DND-41 (cell line): ENCODE measurements around the gene PRIMA1.

Experiments
- ATAC-seq: fragments of 200-7000 bp; cut with Tn5 transposase; 3 replicates; pipeline ENCODE4 v1.9.1; 2021; ENCODE audit warnings: low read depth; ENCODE audit not compliant: insufficient read depth
- DNase-seq: peaks from one replicate; pipeline ENCODE4 v3.0.0-alpha.2; 2020
- H2AFZ ChIP-seq: 2 replicates; pipeline ENCODE4 v1.6.0; 2012; ENCODE audit warnings: low read depth, low read length
- H3K27ac ChIP-seq: 2 replicates; pipeline ENCODE4 v1.5.1; 2012; ENCODE audit warnings: low read length, inconsistent platforms
- H3K27me3 ChIP-seq: fragments of 200-600 bp; sonication (generic); 2 replicates; pipeline ENCODE4 v1.6.0; 2012; ENCODE audit warnings: low read length, mild to moderate bottlenecking, inconsistent platforms; ENCODE audit not compliant: insufficient read depth, poor library complexity
- H3K36me3 ChIP-seq: 2 replicates; pipeline ENCODE4 v1.5.1; 2012; ENCODE audit warnings: low read length, inconsistent platforms; ENCODE audit not compliant: insufficient read depth
- H3K4me1 ChIP-seq: 2 replicates; pipeline ENCODE4 v1.5.1; 2012; ENCODE audit warnings: mild to moderate bottlenecking, low read length; ENCODE audit not compliant: insufficient read depth
- H3K4me2 ChIP-seq: 2 replicates; pipeline ENCODE4 v1.6.0; 2012; ENCODE audit warnings: mild to moderate bottlenecking, moderate library complexity, low read length, inconsistent platforms; ENCODE audit not compliant: insufficient read depth
- H3K4me3 ChIP-seq, 2 experiments: fragments of 200-600 bp in 1 of 2; shearing (Covaris generic) in 1 of 2; 2 replicates each; pipeline ENCODE4 v1.5.1; 2012 to 2016; ENCODE audit warnings: inconsistent platforms in 2 of 2, low read length in 2 of 2, mild to moderate bottlenecking in 2 of 2, low read depth in 1 of 2, moderate library complexity in 1 of 2
- H3K79me2 ChIP-seq: 2 replicates; pipeline ENCODE4 v1.6.0; 2012; ENCODE audit warnings: low read length, inconsistent platforms; ENCODE audit not compliant: insufficient read depth
- H3K9ac ChIP-seq: 2 replicates; pipeline ENCODE4 v1.6.0; 2012; ENCODE audit warnings: low read depth, mild to moderate bottlenecking, inconsistent platforms, low read length, moderate library complexity
- H3K9me3 ChIP-seq: 2 replicates; pipeline ENCODE4 v1.5.1; 2012; ENCODE audit warnings: low read length, moderate library complexity, mild to moderate bottlenecking, inconsistent platforms; ENCODE audit not compliant: insufficient read depth, severe bottlenecking
- H4K20me1 ChIP-seq: 2 replicates; pipeline ENCODE4 v1.6.0; 2012; ENCODE audit warnings: low read length; ENCODE audit not compliant: insufficient read depth
- CTCF ChIP-seq: IDR thresholded peaks from 2 replicates; pipeline ENCODE4 v1.5.1; 2012; ENCODE audit warnings: borderline replicate concordance, low read length, moderate library complexity, mild to moderate bottlenecking; ENCODE audit not compliant: poor library complexity, severe bottlenecking; ENCODE audit errors: extremely low read depth
- EZH2 ChIP-seq: IDR thresholded peaks from 3 replicates; pipeline ENCODE4 v1.6.1; 2012; ENCODE audit warnings: borderline replicate concordance, low read depth, mild to moderate bottlenecking, moderate library complexity, low read length, inconsistent platforms; ENCODE audit not compliant: severe bottlenecking

The PRIMA1 gene

GRCh38 chr14:93749076-93749420 is 39.2 kb downstream of the PRIMA1 start:
- TF ChIP-seq EZH2 (no peak), CTCF (no peak)
- ATAC-seq = no peak
- no peaks in the 10 kb centered on the region for H3K79me2 ChIP-seq

GRCh38 chr14:93748208-93749075 is 39.8 kb downstream of the PRIMA1 start:
- Histone ChIP-seq H3K4me2 (no peak overlapping the region), H3K27me3 (no peaks in the 10 kb centered on the region), H4K20me1 (no peaks in the 10 kb centered on the region), H3K36me3 (no peaks in the 10 kb centered on the region), H2AFZ (no peak overlapping the region), H3K9me3 (no peaks in the 10 kb centered on the region), H3K79me2 (no peaks in the 10 kb centered on the region), H3K4me3 (no peak overlapping the region), H3K4me1 (no peaks in the 10 kb centered on the region), H3K27ac (no peak overlapping the region), H3K9ac (no peak overlapping the region)
- TF ChIP-seq CTCF = no peak
- no peak for TF ChIP-seq EZH2
- DNase-seq (no peak), ATAC-seq (no peak)

More at GRCh38 chr14:93749076-93749420, 39.2 kb downstream of the PRIMA1 start:
- Histone ChIP-seq H3K9me3 (no peaks in the 10 kb centered on the region), H3K4me3 (no peak overlapping the region), H4K20me1 (no peaks in the 10 kb centered on the region), H3K27ac (no peak overlapping the region), H3K9ac (no peak overlapping the region), H3K27me3 (no peaks in the 10 kb centered on the region), H3K36me3 (no peaks in the 10 kb centered on the region), H2AFZ (no peak overlapping the region), H3K4me1 (no peaks in the 10 kb centered on the region), H3K4me2 (no peak overlapping the region)
- DNase-seq = no peak

GRCh38 chr14:93747560-93747959 is 40.7 kb downstream of the PRIMA1 start:
- H3K4me2 ChIP-seq = no peak overlapping the region
- H3K4me3 ChIP-seq = no peak overlapping the region
- H4K20me1 ChIP-seq = no peaks in the 10 kb centered on the region
- no peaks in the 10 kb centered on the region for H3K4me1 ChIP-seq
- H3K36me3 ChIP-seq = no peaks in the 10 kb centered on the region
- DNase-seq = no peak
- H3K27me3 ChIP-seq = no peaks in the 10 kb centered on the region
- no peaks in the 10 kb centered on the region for H3K9me3 ChIP-seq
- no peaks in the 10 kb centered on the region for H3K79me2 ChIP-seq
- ATAC-seq = no peak
- TF ChIP-seq EZH2 (no peak), CTCF (no peak)
- H2AFZ ChIP-seq = no peak overlapping the region
- no peak overlapping the region for H3K9ac ChIP-seq
- no peak overlapping the region for H3K27ac ChIP-seq

- TF ChIP-seq CTCF = no peak
- TF ChIP-seq EZH2 = no peak
- H3K79me2 ChIP-seq = no peaks in the 10 kb centered on the region
- H3K4me3 ChIP-seq = no peak overlapping the region
- ATAC-seq (no peak), DNase-seq (no peak)
- H3K27me3 ChIP-seq = no peaks in the 10 kb centered on the region
- no peaks in the 10 kb centered on the region for H3K36me3 ChIP-seq
- no peak overlapping the region for H3K9ac ChIP-seq
- H3K27ac ChIP-seq = no peak overlapping the region
- no peak overlapping the region for H3K4me2 ChIP-seq
- no peaks in the 10 kb centered on the region for H3K4me1 ChIP-seq
- no peak overlapping the region for H2AFZ ChIP-seq
- no peaks in the 10 kb centered on the region for H3K9me3 ChIP-seq
- no peaks in the 10 kb centered on the region for H4K20me1 ChIP-seq
These were observed 41.2 kb downstream of the PRIMA1 start for GRCh38 chr14:93747102-93747501.
